T-helper 1 cell treated with Interleukin-12 subunit alpha and Interleukin-12 subunit beta and Interleukin-4 antibody, amounts not matched to agents 30 ng/mL and 1 ng/mL, for 36 hours (primary cell): ENCODE results near the gene SDCCAG8. TPM values are rescaled to one million over a fixed set of nuclear protein-coding genes. Genes with fewer than 3 reads are reported as not detected.

Experiments
- intact Hi-C: fragments of 100-400 bp; cut with micrococcal nuclease; formaldehyde crosslinking; loops from one replicate; pipeline ENCODE4 v1.15.1; 2024
- total RNA-seq: library from RNA; stranded (reverse); gene quantifications from 2 replicates; pipeline ENCODE4 v1.2.3, GENCODE V29; 2022

Gene SDCCAG8
- total RNA-seq, 1 donor from 2014 or later = 24.9 TPM

DNA sequence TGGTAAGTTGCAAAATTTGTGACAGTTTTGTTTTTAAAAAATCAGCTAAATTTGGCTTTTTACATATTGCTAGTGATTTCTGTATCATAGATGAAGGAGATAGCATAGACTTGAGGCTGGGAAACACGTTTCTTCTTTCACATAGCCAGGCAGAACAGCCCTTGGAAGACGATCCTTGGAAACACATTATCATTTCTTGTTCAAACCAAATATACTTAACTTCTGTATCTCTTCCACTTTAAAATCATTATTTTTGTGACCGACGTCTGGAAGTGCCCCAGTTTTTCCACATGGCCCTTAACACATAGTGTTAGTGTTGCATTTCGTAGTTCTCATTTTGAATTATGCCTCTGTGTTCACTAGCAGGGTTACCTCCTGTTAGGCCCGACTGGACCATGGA lies 193.5 kb downstream of the SDCCAG8 start:
- intact Hi-C loops = no loop called here

DNA sequence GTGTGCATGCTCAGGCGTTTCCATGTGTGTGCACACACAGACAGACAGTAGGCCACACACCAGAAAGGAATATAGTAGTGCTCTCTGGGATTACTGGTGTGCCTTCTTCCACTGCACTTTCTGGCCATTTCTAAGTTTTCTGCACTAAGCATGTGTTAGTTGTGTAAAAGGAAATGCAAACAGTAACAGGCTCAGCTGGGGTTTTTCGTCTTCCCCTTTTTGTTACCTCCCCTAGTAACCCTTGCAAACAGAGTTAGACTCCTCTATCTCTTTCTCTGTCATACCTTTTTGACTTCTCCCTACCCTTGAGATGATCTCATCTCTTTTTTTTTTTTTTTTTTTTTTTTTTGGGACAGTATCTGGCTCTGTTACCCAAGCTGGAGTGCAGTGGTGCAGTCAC lies 196.3 kb downstream of the SDCCAG8 start:
- intact Hi-C loops = no loop called here

DNA sequence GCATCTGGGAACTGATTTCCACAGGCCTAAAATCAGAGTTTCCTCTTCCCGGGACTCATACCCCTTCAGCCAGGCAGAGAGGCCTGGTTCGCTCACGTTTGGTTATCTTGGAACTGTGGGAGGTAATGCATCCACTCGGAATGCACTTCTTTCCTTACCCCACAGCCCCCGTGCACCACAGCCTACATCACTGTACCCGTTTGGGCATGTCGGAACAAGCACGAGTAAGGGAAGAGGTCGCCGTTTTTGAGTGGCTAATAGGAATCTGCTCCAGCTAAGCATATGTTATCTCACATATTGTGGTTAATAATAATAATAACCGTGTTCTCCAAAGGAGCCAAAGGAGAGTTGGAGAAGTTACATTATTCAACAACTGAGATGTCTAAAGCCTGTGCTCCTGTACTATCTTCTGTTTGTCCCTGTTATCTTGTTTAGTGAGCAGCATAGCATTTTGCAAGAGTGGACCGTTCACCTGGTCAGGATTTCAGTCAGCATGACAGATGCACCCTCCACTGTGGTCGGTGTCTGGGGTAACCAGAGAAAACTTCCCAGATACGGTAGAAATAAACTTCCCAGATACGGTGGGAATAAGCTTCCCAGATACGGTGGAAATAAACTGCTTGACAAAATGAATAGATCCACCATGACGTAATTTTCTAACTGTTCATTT lies 198.6 kb downstream of the SDCCAG8 start:
- intact Hi-C loops = no loop called here

DNA sequence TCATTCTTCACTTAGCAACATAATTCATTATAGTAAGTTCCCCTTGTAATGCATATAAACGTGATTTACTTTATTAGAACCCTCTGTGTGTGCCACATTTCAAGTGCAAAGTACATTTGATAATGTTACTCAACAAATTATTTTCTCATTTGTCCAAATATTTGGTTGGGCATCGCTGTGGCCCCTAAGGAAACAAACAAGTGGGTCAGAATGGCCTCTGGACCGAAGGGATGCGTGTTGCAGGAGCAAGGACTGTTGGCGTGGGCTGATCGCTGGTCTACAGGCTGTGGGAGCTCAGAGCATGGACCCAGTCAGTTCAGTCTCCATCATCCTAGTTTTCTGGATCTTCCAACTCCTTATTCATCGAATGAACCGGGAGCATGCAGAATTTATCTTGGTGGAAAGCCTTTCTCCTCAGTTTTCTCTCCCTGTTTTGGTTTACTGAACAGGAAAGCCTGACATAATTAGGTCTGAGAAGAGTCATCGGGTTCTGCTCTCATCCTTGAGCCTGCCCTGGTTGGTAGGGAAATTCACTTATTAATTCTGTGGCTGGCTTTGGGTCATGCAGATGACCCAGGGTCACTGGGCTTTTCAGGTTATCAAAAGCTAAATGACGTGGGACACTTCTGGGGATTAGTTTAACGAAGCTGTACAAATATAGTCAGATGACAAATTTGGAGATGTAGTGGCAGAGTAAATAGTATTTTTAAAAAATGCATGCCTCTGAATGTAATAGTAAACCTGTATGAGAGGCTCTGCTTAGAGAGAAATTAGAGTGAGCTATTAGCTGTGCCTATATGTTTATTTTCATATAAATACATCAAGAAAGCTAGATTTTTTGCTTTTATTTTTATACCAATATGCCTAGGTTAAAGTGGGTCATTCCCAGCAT lies 200.2 kb downstream of the SDCCAG8 start:
- intact Hi-C loops = no loop called here

DNA sequence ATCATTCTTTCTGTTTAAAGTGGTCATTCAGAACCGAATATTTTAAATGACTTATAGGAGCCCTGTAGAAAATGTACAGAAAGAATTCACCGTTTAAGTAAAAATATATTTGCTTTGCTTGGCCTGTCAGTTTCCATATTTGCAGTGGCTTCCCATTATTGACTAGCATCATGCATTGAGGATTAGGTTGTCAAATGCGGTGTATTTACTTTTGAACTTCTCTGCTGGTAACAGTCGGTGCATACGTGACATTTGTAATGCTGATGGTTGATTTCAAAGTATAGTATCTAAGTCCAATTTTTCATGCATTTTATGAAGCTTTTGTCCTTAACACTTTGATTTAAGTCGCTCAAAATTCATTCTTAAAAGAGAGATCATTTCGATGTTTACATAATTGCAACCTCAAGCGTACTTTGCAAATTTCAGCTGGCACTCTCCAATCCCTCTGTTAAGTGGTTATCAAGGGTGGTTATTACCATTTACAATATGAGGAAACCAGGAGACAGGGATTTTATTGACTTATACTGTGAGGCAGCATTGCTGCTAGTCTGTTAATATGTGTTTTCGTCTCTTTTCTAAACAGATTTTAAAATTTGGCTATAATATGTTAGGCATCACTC lies 201.6 kb downstream of the SDCCAG8 start:
- intact Hi-C loops = no loop called here

DNA sequence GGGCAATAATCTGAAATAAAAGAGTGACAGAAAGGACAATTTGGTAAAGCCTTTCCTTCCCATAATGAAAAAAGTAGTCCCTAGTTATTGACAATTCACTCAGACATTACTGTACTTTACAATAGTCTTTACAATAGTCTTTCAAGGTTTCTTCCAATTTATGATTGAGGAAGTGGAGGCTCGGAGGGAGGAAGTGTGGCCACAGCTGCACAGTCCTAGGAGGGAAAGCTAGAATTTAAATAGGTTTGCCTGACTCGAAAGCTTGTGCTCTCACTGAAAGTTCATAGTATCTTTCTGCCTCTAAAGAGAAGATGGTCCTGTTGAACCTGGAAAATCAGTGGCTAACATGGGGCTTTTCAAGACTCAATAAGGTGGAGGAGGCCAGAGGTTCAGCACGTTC lies 203.2 kb downstream of the SDCCAG8 start:
- intact Hi-C loops = no loop called here

DNA sequence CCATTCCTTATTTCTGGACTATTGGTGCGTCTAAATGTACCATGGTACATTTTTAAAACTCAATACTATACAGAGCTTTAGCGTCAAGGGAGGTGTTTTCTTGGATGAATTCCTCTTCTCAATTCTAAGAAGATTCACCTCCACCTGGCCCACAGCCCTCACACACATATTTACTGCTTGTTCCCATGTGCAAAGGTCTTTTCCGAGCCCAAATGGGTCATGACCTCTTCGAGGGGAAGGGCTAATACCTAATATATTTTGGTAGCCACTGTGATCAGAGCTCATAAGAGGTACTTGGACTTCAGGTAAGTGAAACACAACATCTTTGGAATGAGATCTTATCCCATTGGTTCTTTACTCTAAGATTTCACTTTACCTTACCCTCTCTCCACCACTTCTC lies 205.9 kb downstream of the SDCCAG8 start:
- intact Hi-C loops = no loop called here

DNA sequence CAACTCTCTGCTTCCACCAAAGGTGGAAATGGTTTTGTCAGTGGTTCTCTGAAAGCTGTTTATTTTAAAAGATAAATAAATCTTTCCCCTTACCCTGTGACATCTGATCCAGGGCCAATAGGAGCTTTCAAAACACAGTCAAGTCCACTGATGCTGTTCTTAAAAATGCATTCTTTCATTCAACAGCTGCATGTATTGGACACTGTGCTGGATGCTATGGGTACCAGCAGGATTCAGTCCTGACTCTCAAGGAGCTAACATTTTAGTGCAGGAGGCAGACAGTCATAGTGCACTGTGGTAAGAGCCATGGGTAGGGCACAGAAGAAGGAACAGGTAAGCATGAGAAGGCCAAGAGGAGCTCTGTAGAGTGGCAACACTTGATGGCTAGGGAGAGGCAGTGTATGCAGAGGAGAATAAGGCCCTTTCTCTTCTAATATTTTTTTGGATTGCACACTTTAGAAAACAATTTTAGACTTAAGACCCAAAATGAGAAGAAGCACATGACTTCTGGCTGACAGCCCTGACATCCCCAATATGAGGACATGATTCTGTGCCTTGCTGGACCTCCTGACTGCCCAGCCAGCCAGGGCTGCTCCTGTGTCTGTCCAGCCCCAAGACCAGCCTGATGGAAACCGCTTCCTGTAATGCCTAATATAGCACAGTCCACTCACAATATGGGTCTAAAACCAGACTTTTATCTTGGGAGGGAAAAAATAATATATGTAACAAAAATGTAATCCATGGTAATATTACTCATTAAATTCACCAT lies 207.3 kb downstream of the SDCCAG8 start:
- intact Hi-C loops = no loop called here

DNA sequence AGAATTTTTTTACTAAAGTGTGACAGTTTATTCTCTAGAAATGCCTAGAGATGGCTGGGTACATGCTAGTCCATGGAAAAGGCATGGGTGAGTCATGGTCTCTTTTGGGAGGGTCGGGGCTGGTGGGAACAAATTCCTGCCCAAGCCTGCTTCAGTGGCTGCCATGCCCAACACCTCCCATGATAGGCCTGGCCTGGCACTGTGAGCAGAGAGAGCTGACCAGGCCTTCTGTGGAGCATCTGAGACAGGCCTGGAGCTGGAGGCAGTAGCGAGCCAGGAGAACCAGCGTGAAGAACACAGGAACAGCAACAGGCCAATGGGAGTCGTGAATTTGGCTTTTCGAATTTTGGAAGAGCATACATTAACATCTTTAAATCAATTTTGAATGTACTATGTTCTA lies 209.2 kb downstream of the SDCCAG8 start:
- intact Hi-C loops = no loop called here

DNA sequence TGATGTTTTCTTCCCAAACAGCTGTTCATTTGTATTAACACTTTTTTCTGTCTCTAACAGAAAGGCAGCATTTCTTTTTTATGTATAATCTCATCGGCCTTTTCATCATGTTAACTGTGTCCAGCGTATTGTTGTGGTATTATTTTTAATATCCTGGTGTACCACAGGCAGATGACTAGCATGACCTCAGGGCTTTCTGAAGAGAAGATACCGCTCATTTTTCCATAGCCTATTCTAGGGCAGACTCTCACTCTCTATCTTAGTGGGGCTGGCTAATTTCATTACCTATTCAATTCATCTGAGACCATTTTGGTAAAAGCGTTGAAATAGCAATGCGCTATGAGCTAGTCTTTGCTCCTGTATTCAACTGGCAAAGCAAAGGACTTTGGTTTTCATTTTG lies 209.9 kb downstream of the SDCCAG8 start:
- intact Hi-C loops = no loop called here

DNA sequence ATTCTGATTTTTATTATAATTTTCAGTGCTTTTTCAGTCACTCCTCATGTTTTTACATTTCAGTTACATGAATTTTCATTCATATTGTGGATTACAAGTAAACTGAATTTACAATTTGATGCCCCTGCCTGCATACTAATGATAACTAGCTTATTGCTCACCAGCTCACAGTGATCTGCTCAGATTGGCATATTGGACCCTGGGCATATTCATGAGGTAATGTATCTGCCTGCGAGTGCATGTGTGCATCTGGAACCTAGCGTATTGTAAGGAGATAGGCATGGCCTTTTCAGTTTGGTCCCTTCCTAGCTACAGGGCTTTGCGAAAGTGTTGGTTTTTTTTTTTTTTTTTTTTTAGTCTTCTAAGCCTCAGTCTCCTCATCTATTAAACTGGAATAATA lies 213.7 kb downstream of the SDCCAG8 start:
- intact Hi-C loops = no loop called here

DNA sequence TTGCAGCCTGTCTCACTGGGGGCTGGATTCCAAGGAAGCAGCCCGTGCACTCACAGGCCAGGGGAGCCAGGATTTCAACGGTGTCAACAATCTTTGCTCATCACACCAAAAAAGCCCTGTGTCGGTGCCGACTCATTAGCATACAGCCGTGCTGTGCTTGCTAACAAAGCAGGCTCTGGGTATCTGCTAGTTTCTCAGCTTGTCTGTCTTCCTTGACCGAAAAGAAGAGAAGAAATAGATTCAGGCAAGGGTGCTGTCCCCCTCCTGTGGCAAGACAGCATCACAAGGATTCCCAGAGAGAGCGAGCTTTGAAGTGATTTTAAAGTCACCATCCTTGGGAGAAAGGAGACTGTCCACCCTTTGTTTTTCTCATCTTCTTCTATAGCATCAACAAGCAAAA lies 214.7 kb downstream of the SDCCAG8 start:
- intact Hi-C loops = no loop called here

DNA sequence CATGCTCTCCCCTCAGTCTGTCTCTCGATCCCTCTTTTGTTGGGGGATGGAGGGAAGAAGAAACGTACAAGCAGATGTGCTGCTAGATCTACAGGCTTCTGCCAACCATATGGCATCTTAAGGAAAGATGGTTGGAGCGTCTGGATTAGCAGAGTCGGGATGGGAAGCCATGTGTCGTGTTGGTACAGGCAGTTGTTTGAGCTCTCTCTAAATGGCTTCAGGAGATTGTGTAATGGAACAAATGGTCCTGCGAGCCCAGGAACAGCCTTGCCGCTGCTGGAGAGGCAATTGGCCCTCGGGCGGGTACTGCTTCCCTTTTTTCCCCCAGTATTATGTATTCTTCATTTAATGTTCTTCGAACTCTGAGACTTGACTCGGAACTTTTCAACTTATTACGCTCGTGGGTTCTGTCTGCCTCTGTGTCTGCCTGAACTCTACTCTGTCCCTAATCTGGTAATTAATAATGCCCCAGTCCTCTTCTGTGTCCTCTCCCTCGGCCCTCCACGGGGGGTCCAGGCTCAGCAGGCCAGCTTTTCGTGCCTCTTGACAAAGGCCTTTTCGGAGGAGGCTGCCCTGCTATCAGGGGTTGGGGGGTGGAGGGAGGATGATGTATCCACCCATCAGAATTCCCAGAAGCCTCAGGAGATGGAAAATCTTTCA lies 215.3 kb downstream of the SDCCAG8 start:
- intact Hi-C loops = no loop called here

DNA sequence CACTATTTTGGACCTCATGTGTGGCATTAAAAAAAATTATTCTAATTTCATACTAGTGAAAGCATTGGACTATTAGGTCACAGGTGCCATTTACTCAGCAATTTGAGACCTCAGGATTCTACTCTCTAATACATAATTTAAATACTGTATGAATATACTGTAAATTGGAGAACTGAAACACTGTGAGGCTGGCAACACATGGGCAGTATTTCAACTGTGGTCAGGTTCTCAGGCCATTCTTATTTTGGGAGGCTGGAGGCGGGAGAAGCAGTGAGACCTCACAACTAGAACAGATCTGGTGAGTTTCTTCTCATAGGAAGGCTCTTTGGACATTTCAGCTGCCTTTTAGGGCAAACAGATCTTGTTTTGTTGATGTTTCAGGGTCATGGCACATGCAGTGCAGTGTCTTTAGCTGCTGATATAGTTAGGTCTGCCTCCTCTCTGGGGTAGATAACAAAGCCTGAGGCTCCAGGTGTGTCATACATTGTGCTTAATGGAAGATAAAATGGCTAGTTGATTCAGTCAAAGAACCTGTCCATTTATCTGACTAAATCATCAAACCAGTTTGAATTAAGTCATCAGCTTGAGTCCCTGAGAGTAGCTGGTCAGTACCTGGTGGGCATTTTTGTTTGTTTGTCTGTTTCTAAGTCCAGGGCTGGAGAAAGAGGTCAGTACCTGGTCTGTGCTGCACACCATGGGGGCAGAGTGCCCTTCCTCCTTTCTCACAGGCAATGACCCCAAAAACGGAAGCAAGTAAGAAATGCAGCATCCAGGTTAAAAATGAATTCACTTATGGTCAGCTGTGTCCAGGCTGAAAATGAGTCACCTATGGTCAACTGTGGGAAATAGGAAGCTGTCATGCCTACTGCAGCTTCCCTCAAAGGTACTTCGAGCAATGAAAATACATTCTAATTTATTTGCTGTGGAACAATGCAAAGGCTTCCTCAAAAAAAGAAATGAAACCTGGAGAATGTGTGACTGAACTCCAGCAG lies 216.2 kb downstream of the SDCCAG8 start:
- intact Hi-C loops = no loop called here

DNA sequence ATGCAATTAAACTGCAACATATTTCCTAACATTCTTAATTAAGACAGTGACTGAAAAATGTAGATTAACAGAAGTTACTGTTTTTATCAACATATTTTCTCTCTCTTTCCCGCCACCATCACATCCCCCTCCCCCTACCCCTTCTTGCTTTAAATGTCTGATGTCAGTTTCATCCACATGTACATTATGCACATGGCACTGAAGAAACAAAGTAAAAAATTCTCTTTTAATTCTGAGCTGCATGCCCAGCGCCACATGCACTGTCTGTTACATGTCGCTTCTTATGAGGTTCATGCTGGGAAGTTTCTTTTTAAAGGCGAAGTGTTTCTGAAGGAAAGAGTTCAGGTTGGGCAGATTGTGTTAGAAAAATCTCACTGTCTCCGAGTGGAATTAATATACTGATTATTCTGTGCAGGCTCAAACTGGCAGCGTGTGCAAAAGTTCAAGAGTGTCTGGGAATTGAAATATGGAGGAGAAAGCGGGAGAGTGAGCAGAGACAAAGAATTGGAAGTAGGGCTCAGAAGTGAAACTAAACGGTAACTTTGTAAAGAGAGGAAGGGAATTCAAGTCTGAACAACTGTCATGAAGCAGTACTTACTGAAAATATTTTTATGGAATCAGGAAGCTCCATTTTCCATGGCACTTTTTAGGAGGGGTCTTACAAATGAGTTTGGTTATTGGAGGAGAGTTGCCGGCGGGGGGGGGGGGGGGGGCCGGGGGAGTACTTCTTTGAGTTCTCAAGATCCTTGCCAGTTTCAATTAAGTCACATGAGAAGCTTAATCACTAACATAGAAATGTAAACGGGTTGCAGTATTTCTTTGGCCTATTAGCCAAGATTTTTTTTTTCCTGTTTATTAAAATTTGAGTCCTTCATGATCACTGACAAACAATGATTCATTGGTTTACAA lies 217.6 kb downstream of the SDCCAG8 start:
- intact Hi-C loops = no loop called here

DNA sequence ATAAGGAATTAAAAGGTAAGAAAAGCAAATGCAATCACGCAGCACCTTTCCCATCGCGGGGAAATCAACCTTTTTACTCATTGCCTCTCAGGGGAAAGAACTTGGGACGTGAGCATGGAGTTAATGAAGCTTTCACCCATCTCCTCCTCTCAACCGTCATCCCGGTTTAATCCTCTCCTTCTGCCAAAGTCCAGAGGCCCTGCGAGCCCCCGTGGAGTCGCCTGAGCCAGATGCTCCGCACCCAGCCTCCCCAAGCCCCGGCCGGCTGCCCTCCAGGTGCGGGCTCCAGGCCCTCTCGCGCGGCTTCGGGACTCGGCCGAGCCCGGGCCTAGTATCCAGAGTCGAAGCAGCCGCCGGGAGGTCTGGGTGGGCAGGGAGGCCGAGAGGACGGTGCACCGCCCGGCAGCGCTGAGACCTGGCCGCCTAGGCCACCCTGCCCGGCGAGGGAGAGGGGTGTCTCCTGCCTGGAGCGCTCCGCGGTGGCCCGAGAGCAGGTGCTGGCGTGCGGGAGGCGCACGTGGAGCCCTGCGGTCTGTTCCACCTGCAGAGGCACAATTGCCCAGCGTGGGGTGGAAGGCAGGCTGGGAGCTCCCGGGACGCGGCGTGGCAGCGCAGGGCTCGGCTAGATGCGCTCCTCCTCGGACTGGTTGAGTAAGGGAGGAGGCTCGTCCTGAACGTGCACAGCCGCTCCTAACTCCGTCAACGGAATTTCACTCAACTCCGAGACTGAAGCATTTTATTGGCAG lies 218.5 kb downstream of the SDCCAG8 start:
- intact Hi-C loops = no loop called here

DNA sequence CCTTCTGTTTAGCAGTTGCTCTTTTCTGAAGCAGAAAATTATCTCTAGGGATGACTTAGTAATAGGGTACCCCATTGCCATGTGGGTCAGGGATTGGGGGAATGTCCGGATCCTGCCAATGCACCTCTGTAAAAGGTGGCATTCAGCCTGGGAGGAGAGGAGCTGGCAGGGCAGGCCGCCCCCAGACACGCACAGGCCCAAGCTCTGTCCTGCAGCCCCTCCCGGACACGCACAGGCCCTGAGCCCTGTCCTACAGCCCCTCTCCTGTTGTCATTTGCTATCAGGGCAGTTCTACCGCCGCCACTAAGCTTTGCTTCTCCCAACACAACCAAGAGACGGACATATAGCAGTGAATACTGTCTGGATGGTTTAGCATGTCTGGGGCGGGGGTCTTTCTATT lies 219.1 kb downstream of the SDCCAG8 start:
- intact Hi-C loops = loop anchor here (5.0 kb wide), 1 partner anchor 797 kb away; no protein-coding TSS in a partner anchor

DNA sequence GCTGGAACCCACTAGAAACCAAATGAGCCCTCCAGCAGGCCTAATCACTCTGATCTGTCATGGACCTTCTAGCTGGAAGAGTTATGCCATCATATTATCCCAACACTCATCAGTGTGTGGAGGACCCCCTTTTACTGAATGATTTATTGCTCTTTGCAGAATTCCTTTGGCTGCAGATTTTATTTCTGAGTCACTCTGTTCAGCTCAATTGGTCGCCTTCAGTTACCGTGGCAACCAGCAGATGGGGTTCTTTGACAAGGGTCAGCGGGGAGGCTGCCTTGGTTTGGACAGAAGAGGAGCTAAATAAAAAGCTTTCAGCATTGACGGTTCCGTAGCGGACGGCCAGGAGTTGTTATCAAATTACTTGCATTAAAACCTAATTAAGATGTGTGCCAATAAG lies 220.1 kb downstream of the SDCCAG8 start:
- intact Hi-C loops = loop anchor here (5.0 kb wide), 1 partner anchor 796 kb away; no protein-coding TSS in a partner anchor
